IPS-18a (cell line): ENCODE measurements around the gene DSEL.

Experiments
- H3K27ac ChIP-seq: one replicate; pipeline ENCODE4 v1.5.1; 2013; ENCODE audit warnings: low read length
- H3K27me3 ChIP-seq: one replicate; pipeline ENCODE4 v1.6.1; 2013; ENCODE audit warnings: mild to moderate bottlenecking, low read length; ENCODE audit not compliant: control insufficient read depth, insufficient read depth
- H3K36me3 ChIP-seq: one replicate; pipeline ENCODE4 v1.6.1; 2013; ENCODE audit warnings: low read depth, low read length; ENCODE audit not compliant: control insufficient read depth
- H3K4me1 ChIP-seq: one replicate; pipeline ENCODE4 v1.6.1; 2013; ENCODE audit warnings: low read depth, low read length; ENCODE audit not compliant: control insufficient read depth
- H3K4me3 ChIP-seq: one replicate; pipeline ENCODE4 v1.5.1; 2013; ENCODE audit warnings: low read length
- H3K9ac ChIP-seq: one replicate; pipeline ENCODE4 v1.6.1; 2013; ENCODE audit warnings: mild to moderate bottlenecking, low read length, moderate library complexity
- H3K9me3 ChIP-seq: one replicate; pipeline ENCODE4 v1.6.1; 2013; ENCODE audit warnings: low read depth, low read length; ENCODE audit not compliant: control insufficient read depth

DSEL gene

DNA sequence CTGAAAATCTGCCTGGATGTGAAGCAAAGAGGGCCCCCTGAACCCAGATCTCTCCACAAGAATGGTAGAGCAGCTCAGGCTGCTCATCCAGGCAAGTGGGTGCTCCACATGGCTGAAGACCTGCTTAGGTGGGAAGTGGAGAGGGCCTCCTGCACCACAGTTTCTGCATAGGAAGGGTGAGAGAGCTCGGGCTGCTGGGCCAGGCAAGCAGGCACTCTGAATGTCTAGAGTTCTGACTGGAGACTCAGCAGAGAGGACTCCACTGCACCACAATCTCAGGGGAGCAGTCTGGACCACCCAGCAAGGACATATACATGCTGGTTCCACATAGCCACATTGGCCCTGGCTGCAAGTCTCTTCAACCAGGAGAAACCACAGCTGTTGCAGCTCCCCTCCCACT is 52.0 kb downstream of the DSEL start:
- Histone ChIP-seq H3K36me3 (no peaks in the 10 kb centered on the region), H3K4me1 (peaks cover 8% of the 10 kb centered on the region), H3K27ac (no peak overlapping the region), H3K4me3 (no peak overlapping the region), H3K27me3 (no peaks in the 10 kb centered on the region), H3K9ac (no peak overlapping the region), H3K9me3 (no peaks in the 10 kb centered on the region)

DNA sequence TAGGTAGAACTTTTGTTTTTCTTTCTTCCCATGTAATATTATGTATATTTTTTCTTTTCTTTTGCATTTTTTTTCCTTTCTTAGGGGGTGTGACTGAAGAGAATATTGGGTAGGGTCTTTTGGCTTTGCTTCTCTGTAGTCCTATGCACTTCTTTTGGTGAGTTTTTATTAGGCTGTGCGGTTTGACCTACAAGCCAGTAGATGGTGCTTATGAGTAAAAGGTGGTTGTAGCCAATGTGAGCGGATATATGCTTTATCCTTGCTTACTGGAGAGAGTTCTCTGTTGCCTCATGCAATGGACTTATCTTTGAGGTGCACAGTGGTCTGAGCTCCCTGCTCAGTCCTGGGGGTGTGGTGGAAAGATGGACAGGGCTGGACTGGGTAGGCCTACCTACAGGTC is 52.7 kb downstream of the DSEL start:
- no peaks in the 10 kb centered on the region for H3K9me3 ChIP-seq
- H3K27me3 ChIP-seq = no peaks in the 10 kb centered on the region

GRCh38 chr18:67456711-67457110 is 59.8 kb downstream of the DSEL start:
- Histone ChIP-seq H3K9ac (no peak overlapping the region), H3K9me3 (no peaks in the 10 kb centered on the region), H3K36me3 (no peaks in the 10 kb centered on the region), H3K4me3 (no peak overlapping the region), H3K27me3 (no peaks in the 10 kb centered on the region), H3K4me1 (peaks cover 4% of the 10 kb centered on the region), H3K27ac (no peak overlapping the region)

More for the DNA sequence above, 52.7 kb downstream of the DSEL start:
- Histone ChIP-seq H3K36me3 (no peaks in the 10 kb centered on the region), H3K27ac (no peak overlapping the region), H3K4me1 (peaks cover 8% of the 10 kb centered on the region), H3K4me3 (no peak overlapping the region), H3K9ac (no peak overlapping the region)
